NOMO-1 treated with DMSO at 0.1 percent for 48 hours (cell line): ENCODE data around the gene RRP8.

Experiments used
- DNase-seq: peaks from one replicate; lab custom pipeline; 2025; ENCODE audit not compliant: unreplicated experiment; lab: John Stamatoyannopoulos, UW

The RRP8 gene

GRCh38 chr11:6633422-6634408 lies 30.3 kb upstream of the RRP8 start:
- DNase-seq, result no peak

GRCh38 chr11:6632116-6633073 lies 29.0 kb upstream of the RRP8 start:
- no peak for DNase-seq

- no peak for DNase-seq
Observed at GRCh38 chr11:6631361-6631890, 28.0 kb upstream of the RRP8 start.

GRCh38 chr11:6630632-6631291 lies 27.3 kb upstream of the RRP8 start:
- no peak for DNase-seq

- no peak for DNase-seq
Observed at GRCh38 chr11:6629892-6630631, 26.6 kb upstream of the RRP8 start.

- no peak for DNase-seq
Observed at GRCh38 chr11:6629573-6629891, 26.1 kb upstream of the RRP8 start.

- DNase-seq, result no peak
Observed at GRCh38 chr11:6628526-6628925, 25.1 kb upstream of the RRP8 start.

GRCh38 chr11:6627762-6628241 lies 24.4 kb upstream of the RRP8 start:
- no peak for DNase-seq

GRCh38 chr11:6626971-6627761 lies 23.8 kb upstream of the RRP8 start:
- no peak for DNase-seq

GRCh38 chr11:6625832-6626420 lies 22.5 kb upstream of the RRP8 start:
- DNase-seq, result no peak

GRCh38 chr11:6625156-6625831 lies 21.9 kb upstream of the RRP8 start:
- DNase-seq, result no peak

GRCh38 chr11:6623391-6624363 lies 20.3 kb upstream of the RRP8 start:
- no peak for DNase-seq

- DNase-seq, result no peak
Observed at GRCh38 chr11:6622261-6623171, 19.1 kb upstream of the RRP8 start.

- DNase-seq, result no peak
Observed at GRCh38 chr11:6621711-6622211, 18.3 kb upstream of the RRP8 start.

GRCh38 chr11:6620636-6621035 lies 17.2 kb upstream of the RRP8 start:
- no peak for DNase-seq
